Gastroesophageal sphincter (tissue), 3 donors: ENCODE data around the gene PNPLA5.

Source experiments
- CTCF ChIP-seq, 4 experiments: fragments of 200-600 bp in 2 of 4; fragments of 450-650 bp in 2 of 4; sonication (generic) in 1 of 4; IDR thresholded peaks; one replicate each; pipeline ENCODE4 v1.5.1; 2017 to 2019; ENCODE audit warnings: antibody characterized with exemption in 4 of 4, mild to moderate bottlenecking in 2 of 4, moderate library complexity in 2 of 4
- POLR2A ChIP-seq, 2 donors: fragments of 450-650 bp; IDR thresholded peaks; one replicate each; pipeline ENCODE4 v1.6.1; 2017; ENCODE audit warnings: antibody characterized with exemption in 2 of 2, mild to moderate bottlenecking in 2 of 2, moderate library complexity in 1 of 2
- POLR2AphosphoS5 ChIP-seq: sonication (generic); formaldehyde crosslinking; IDR thresholded peaks from one replicate; pipeline ENCODE4 v1.6.1; 2017; ENCODE audit warnings: antibody characterized with exemption

- TF ChIP-seq CTCF (IDR thresholded peaks at IDR 0.05), result no peak
- TF ChIP-seq POLR2AphosphoS5, result no peak
- no peak for TF ChIP-seq POLR2A (IDR thresholded peaks at IDR 0.05)
These were observed 11.8 kb downstream of the PNPLA5 start for GRCh38 chr22:43879901-43880540.
